OCI-LY3 (cell line): ENCODE measurements around the gene TSSK1B.

ENCODE experiments used
- CTCF ChIP-seq: fragments of 200-600, 300-600 bp; sonication (generic); IDR thresholded peaks from 2 replicates; pipeline ENCODE4 v1.5.1; 2014; ENCODE audit warnings: antibody characterized with exemption, low read length, low read depth
- EZH2phosphoT487 ChIP-seq: fragments of 200-600 bp; shearing (Covaris generic); IDR thresholded peaks from 2 replicates; pipeline ENCODE4 v1.6.1; 2018; ENCODE audit warnings: antibody characterized with exemption, mixed run types, low read depth

- TF ChIP-seq CTCF (no peak), EZH2phosphoT487 (no peak)
These were observed 39.4 kb upstream of the TSSK1B start for GRCh38 chr5:113474100-113474728.
